H9 (cell line): ENCODE data around the gene ST8SIA5. TPM values are rescaled to one million over a fixed set of nuclear protein-coding genes. Genes with fewer than 3 reads are reported as not detected.

Source experiments
- DNase-seq: peaks from one replicate; pipeline ENCODE4 v3.0.0-alpha.2; 2017
- H2AFZ ChIP-seq: one replicate; pipeline ENCODE4 v1.6.1; 2013; ENCODE audit warnings: mild to moderate bottlenecking, low read length, control low read depth, moderate library complexity
- H2AK5ac ChIP-seq: 2 replicates; pipeline ENCODE4 v1.6.1; 2013; ENCODE audit warnings: low read length, control low read depth, mixed read lengths; ENCODE audit not compliant: insufficient read length
- H2BK120ac ChIP-seq: one replicate; pipeline ENCODE4 v1.6.1; 2013; ENCODE audit warnings: low read depth, mild to moderate bottlenecking, low read length, control low read depth, inconsistent platforms; ENCODE audit not compliant: poor library complexity, severe bottlenecking
- H2BK12ac ChIP-seq: 2 replicates; pipeline ENCODE4 v1.6.1; 2013; ENCODE audit warnings: low read length, control low read depth, mixed read lengths, low read depth; ENCODE audit not compliant: insufficient read length
- H2BK15ac ChIP-seq: 2 replicates; pipeline ENCODE4 v1.6.1; 2013; ENCODE audit warnings: low read depth, low read length, control low read depth
- H2BK20ac ChIP-seq: one replicate; pipeline ENCODE4 v1.6.1; 2013; ENCODE audit warnings: low read depth, mild to moderate bottlenecking, low read length, control low read depth, inconsistent platforms; ENCODE audit not compliant: poor library complexity, severe bottlenecking
- H2BK5ac ChIP-seq: 2 replicates; pipeline ENCODE4 v1.6.1; 2013; ENCODE audit warnings: low read length, control low read depth, mixed read lengths; ENCODE audit not compliant: insufficient read length
- H3K14ac ChIP-seq: 2 replicates; pipeline ENCODE4 v1.6.1; 2013; ENCODE audit warnings: low read length, control low read depth; ENCODE audit not compliant: insufficient read depth
- H3K18ac ChIP-seq: 2 replicates; pipeline ENCODE4 v1.6.1; 2013; ENCODE audit warnings: low read depth, mild to moderate bottlenecking, mixed read lengths, low read length, control low read depth; ENCODE audit not compliant: insufficient read length
- H3K23ac ChIP-seq: 2 replicates; pipeline ENCODE4 v1.6.1; 2013; ENCODE audit warnings: low read length, control low read depth, mixed read lengths, low read depth; ENCODE audit not compliant: insufficient read length
- H3K23me2 ChIP-seq: 2 replicates; pipeline ENCODE4 v1.6.1; 2013; ENCODE audit warnings: low read depth, mild to moderate bottlenecking, mixed read lengths, low read length, control low read depth; ENCODE audit not compliant: insufficient read length, poor library complexity, severe bottlenecking
- H3K27ac ChIP-seq: 2 replicates; pipeline ENCODE4 v1.5.1; 2013; ENCODE audit warnings: low read length, control low read depth, mixed read lengths, low read depth; ENCODE audit not compliant: insufficient read length
- H3K27me3 ChIP-seq: 2 replicates; pipeline ENCODE4 v1.6.1; 2013; ENCODE audit warnings: low read length, control low read depth, inconsistent platforms; ENCODE audit not compliant: insufficient read depth
- H3K4ac ChIP-seq: 2 replicates; pipeline ENCODE4 v1.6.1; 2013; ENCODE audit warnings: low read depth, mild to moderate bottlenecking, control low read depth, inconsistent platforms, low read length, moderate library complexity
- H3K4me1 ChIP-seq: 2 replicates; pipeline ENCODE4 v1.6.1; 2013; ENCODE audit warnings: low read length, control low read depth, inconsistent platforms; ENCODE audit not compliant: insufficient read depth
- H3K4me2 ChIP-seq: 2 replicates; pipeline ENCODE4 v1.6.1; 2013; ENCODE audit warnings: low read length, control low read depth, mixed read lengths; ENCODE audit not compliant: insufficient read length, insufficient read depth
- H3K56ac ChIP-seq: 2 replicates; pipeline ENCODE4 v1.6.1; 2013; ENCODE audit warnings: low read depth, mild to moderate bottlenecking, mixed read lengths, low read length, control low read depth; ENCODE audit not compliant: insufficient read length
- H3K79me1 ChIP-seq: 2 replicates; pipeline ENCODE4 v1.6.1; 2013; ENCODE audit warnings: low read depth, mild to moderate bottlenecking, moderate library complexity, low read length, control low read depth, inconsistent platforms; ENCODE audit not compliant: insufficient read depth, poor library complexity, severe bottlenecking
- H3K79me2 ChIP-seq: 2 replicates; pipeline ENCODE4 v1.6.1; 2013; ENCODE audit warnings: low read length, control low read depth, inconsistent platforms; ENCODE audit not compliant: insufficient read depth
- H3K9ac ChIP-seq: 2 replicates; pipeline ENCODE4 v1.6.1; 2013; ENCODE audit warnings: low read length, control low read depth, mixed read lengths; ENCODE audit not compliant: insufficient read length; ENCODE audit errors: extremely low read depth
- H3K9me3 ChIP-seq: one replicate; pipeline ENCODE4 v1.6.1; 2013; ENCODE audit warnings: low read depth, low read length, inconsistent platforms; ENCODE audit not compliant: control insufficient read depth
- H3T11ph ChIP-seq: one replicate; pipeline ENCODE4 v1.6.1; 2013; ENCODE audit warnings: mild to moderate bottlenecking, low read length, control low read depth, inconsistent platforms
- H4K20me1 ChIP-seq: one replicate; pipeline ENCODE4 v1.6.1; 2013; ENCODE audit not compliant: control insufficient read depth, insufficient read length, insufficient read depth
- H4K5ac ChIP-seq: 2 replicates; pipeline ENCODE4 v1.6.1; 2013; ENCODE audit warnings: low read depth, mild to moderate bottlenecking, mixed read lengths, low read length, control low read depth; ENCODE audit not compliant: insufficient read length
- H4K8ac ChIP-seq: replicated peaks from 2 replicates; pipeline ENCODE4 v1.6.1; 2013; ENCODE audit warnings: low read length, control low read depth, mixed read lengths, low read depth; ENCODE audit not compliant: insufficient read length
- H4K91ac ChIP-seq: 2 replicates; pipeline ENCODE4 v1.6.1; 2013; ENCODE audit warnings: low read depth, mild to moderate bottlenecking, moderate library complexity, mixed read lengths, low read length, control low read depth; ENCODE audit not compliant: insufficient read length
- H3K27ac Mint-ChIP-seq, 3 experiments: 2 replicates in 2 of 3; 3 replicates in 1 of 3; pipeline ENCODE4 v1.8.0; 2020 to 2021; ENCODE audit warnings: mixed read lengths in 3 of 3, mild to moderate bottlenecking in 1 of 3, moderate library complexity in 1 of 3
- H3K27me3 Mint-ChIP-seq: 2 replicates; pipeline ENCODE4 v1.8.0; 2021; ENCODE audit warnings: low read depth, mild to moderate bottlenecking, moderate library complexity, mixed read lengths
- H3K36me3 Mint-ChIP-seq, 3 experiments: 2 replicates in 2 of 3; 3 replicates in 1 of 3; pipeline ENCODE4 v1.8.0; 2020 to 2021; ENCODE audit warnings: low read depth in 3 of 3, mixed read lengths in 3 of 3; ENCODE audit not compliant: insufficient read depth in 1 of 3
- H3K4me1 Mint-ChIP-seq, 2 experiments: 2 replicates each; pipeline ENCODE4 v1.8.0; 2020; ENCODE audit warnings: mixed read lengths in 2 of 2
- H3K4me3 Mint-ChIP-seq, 2 experiments: 2 replicates in 1 of 2; 3 replicates in 1 of 2; pipeline ENCODE4 v1.8.0; 2020 to 2021; ENCODE audit warnings: mild to moderate bottlenecking in 2 of 2, mixed read lengths in 2 of 2, moderate library complexity in 1 of 2
- H3K9me3 Mint-ChIP-seq, 2 experiments: 2 replicates in 1 of 2; 3 replicates in 1 of 2; pipeline ENCODE4 v1.8.0; 2020; ENCODE audit warnings: mild to moderate bottlenecking in 2 of 2, mixed read lengths in 2 of 2, moderate library complexity in 1 of 2
- CTCF ChIP-seq: fragments of 200-600 bp; sonication (generic); conservative IDR thresholded peaks from 3 replicates; pipeline ENCODE4 v1.8.0; 2021; ENCODE audit warnings: antibody characterized with exemption, mild to moderate bottlenecking
- WGBS: extraction: QIAGEN DNeasy Blood & Tissue Kit; methylation state at CpG from one replicate; pipeline ENCODE4 v1.1.7; 2013; ENCODE audit warnings: missing lambda C conversion rate, low lambda C conversion rate, mixed read lengths; ENCODE audit not compliant: insufficient read length; ENCODE audit errors: extremely low coverage; 5-methylcytosine and 5-hydroxymethylcytosine counted together
- total RNA-seq: library from RNA; stranded (reverse); gene quantifications from 2 replicates; pipeline ENCODE4 v1.2.1, GENCODE V29; 2021

ST8SIA5 gene
- total RNA-seq, 1 experiment from 2014 or later = 0.63 TPM

DNA sequence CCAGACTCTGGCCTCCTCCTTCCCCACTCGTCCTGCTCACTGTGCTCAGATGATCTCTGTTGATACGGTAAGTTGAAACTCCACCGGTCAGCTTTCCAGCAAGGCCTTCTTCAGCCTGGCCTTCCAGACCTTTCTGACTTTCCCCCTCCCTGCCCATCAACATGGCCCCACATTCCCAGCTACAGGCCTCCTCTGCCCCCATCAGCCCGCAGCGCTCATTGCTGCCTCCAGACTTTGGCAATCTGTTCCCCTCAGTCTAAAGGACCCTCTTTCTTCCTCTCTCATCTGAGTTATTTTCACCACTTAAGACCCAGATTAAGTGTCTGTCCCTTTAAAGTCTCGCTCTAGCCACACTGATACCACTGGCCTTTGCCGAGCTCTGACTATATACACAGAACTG lies 110.4 kb downstream of the ST8SIA5 start:
- H3K9me3 Mint-ChIP-seq = no peaks in the 10 kb centered on the region

More for the DNA sequence above, 110.4 kb downstream of the ST8SIA5 start:
- H3K79me2 ChIP-seq = no peaks in the 10 kb centered on the region
- H4K8ac ChIP-seq = no peak overlapping the region
- H2BK20ac ChIP-seq = no peak overlapping the region
- H3K23ac ChIP-seq = no peak overlapping the region
- H4K5ac ChIP-seq = no peak overlapping the region
- no peak overlapping the region for H2AFZ ChIP-seq
- 0 out of 3 replicates have a peak, but pooled peaks have one; percentile 21 for TF ChIP-seq CTCF
- Mint-ChIP-seq H3K27ac (no peak overlapping the region), H3K27me3 (peaks cover 6% of the 10 kb centered on the region; the same call in 1 of the 2 replicates), H3K4me3 (no peak overlapping the region), H3K4me1 (no peaks in the 10 kb centered on the region), H3K36me3 (no peaks in the 10 kb centered on the region)
- no peaks in the 10 kb centered on the region for H3K9me3 ChIP-seq
- H3K56ac ChIP-seq = no peak overlapping the region
- H3K18ac ChIP-seq = no peak overlapping the region
- DNase-seq = no peak
- no CpG with 5 or more reads among the region's 7 CpGs for WGBS
- H4K20me1 ChIP-seq = peaks cover 5% of the 10 kb centered on the region
- H3K27ac ChIP-seq = no peak overlapping the region
- H3K9ac ChIP-seq = no peak overlapping the region
- H2BK120ac ChIP-seq = no peak overlapping the region
- H2BK15ac ChIP-seq = no peak overlapping the region
- no peaks in the 10 kb centered on the region for H3K4me1 ChIP-seq
- no peaks in the 10 kb centered on the region for H3K27me3 ChIP-seq
- H3K79me1 ChIP-seq = no peaks in the 10 kb centered on the region
- H2AK5ac ChIP-seq = no peak overlapping the region
- H3K23me2 ChIP-seq = no peaks in the 10 kb centered on the region
- no peak overlapping the region for H3T11ph ChIP-seq
- H4K91ac ChIP-seq = no peak overlapping the region
- no peak overlapping the region for H2BK5ac ChIP-seq
- no peak overlapping the region for H3K14ac ChIP-seq
- H3K4ac ChIP-seq = no peak overlapping the region
- no peak overlapping the region for H3K4me2 ChIP-seq
- H2BK12ac ChIP-seq = no peak overlapping the region
